Tibial nerve (tissue), 3 donors: ENCODE results near the gene FERMT2.

ENCODE experiments used
- CTCF ChIP-seq, 5 experiments: fragments of 200-600 bp in 3 of 5; fragments of 450-650 bp in 2 of 5; sonication (generic) in 3 of 5; IDR thresholded peaks; one replicate each; pipeline ENCODE4 v1.5.1; 2016 to 2019; ENCODE audit warnings: antibody characterized with exemption in 5 of 5, mild to moderate bottlenecking in 3 of 5, moderate library complexity in 2 of 5
- POLR2A ChIP-seq, 2 donors: fragments of 450-650 bp; IDR thresholded peaks; one replicate each; pipeline ENCODE4 v1.6.1; 2017; ENCODE audit warnings: antibody characterized with exemption in 2 of 2, mild to moderate bottlenecking in 2 of 2, moderate library complexity in 2 of 2

DNA sequence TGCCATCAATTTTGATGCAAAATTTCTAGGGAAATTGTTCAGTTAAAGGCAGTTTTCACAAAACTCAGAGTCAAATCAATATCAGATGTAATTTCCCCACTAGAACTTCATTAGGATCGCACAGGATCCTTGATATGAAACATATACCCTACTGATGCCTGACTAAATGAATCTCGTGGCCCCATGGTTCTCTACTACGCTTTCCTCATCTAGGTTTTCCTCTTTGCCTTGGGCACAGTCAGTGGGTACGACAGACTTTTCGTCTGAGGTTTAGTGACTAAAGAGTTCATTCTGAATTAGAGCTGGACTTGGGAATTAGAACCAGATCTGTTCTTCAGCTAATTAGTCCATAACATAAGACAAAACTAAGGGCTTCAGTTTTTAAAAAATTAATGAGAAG lies 117.0 kb downstream of the FERMT2 start:
- TF ChIP-seq CTCF (IDR thresholded peaks at IDR 0.05) (no peak), POLR2A (IDR thresholded peaks at IDR 0.05) (no peak)
